Embryonic facial prominence (tissue), 1 donor: ENCODE results near the gene FGD3.

Source experiments
- DNase-seq: peaks from one replicate; pipeline ENCODE4 v3.0.0-alpha.2; 2016; ENCODE audit errors: extremely low spot score

Gene FGD3

DNA sequence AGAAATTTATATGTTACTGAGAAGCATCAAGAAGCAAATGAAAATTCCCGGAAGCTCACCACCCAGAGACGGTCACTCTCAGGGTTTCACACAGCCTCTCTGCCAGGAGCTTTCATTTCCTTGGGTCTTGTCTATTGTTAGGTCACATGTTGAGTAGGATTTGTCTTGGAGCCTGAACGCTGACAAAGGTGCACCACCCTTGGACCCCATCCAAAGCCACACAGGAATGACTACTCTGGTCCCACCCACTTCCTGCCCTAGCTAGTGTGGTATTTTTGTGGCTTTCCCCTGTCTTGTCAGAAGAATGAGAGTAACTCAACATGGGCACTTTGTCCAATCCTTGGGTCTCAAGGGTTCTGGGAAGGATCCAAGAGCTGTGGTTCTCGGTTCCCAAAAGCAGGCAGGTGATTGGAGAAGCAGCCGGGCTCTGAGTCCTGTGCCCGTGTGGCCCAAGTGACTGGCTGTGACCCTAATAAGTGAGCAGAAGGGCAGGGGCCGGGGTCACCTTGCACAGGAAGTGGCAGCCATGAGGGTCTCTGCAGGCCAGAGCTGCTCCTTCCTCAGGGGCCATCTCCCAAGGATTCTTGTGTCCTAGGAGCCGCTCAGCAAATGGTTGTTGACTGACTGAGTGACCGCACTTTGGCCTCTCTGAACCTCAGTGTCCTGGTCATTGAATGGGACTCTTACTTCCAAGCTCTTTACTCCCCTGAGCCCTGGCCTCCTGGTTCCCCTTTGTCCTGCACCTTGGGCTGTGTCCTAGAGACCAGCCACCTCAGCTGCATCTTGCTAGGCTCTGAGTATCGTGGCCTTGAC, 6.9 kb downstream of the FGD3 start:
- no peak for DNase-seq

DNA sequence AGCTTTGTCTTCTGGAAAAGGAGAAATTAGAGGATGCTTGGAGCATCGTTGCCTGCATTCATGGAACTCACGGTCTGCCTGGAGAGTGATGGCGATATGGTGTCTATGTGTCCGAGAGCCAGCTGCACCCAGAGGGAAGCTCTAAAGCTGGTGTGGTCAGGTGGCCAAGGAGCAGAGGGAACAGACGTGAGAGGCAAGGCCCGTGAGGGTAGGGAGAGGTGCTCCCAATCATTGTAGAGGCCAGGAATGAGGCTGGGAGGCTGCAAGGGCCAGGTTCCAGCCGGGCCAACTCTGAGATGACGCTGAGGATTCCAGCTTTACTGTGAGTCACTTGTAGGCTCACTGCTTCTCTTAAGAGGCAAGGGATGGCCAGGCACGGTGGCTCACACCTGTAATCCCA, 7.6 kb downstream of the FGD3 start:
- no peak for DNase-seq

DNA sequence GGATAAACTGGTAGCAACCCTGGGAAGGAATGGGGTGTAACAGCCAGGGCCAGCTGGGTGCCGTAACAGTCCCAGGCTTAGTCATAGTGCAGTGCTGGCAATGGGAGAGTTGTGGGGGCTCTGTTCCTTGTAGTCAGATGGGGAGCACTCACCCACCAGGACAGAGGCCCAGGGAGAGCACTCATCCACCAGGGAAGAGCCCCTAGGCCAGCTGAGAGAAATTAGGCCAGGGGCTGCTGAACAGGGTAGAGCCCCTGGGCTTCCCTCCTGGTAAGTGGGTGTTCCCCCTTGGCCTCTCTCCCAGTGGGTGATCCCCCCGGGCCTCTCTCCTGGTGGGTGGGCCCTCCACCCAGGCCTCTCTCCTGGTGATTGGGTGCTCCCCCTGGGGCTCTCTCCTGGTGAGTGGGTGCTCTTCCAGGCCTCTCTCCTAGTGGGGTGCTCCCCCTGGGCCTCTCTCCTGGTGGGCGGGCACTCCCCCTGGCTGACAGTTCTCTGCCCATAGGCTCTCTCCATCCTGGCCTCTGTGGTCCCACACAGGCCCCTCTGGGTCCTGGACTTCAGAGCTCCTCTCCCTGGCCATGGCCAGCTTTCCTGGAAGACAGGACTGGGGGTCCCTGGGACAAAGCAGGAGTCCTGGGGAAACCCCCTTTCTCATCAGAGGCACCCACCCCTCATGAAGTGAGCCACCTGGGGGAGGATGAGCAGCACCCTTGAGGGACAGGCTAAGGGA, 13.4 kb downstream of the FGD3 start:
- DNase-seq: no peak

DNA sequence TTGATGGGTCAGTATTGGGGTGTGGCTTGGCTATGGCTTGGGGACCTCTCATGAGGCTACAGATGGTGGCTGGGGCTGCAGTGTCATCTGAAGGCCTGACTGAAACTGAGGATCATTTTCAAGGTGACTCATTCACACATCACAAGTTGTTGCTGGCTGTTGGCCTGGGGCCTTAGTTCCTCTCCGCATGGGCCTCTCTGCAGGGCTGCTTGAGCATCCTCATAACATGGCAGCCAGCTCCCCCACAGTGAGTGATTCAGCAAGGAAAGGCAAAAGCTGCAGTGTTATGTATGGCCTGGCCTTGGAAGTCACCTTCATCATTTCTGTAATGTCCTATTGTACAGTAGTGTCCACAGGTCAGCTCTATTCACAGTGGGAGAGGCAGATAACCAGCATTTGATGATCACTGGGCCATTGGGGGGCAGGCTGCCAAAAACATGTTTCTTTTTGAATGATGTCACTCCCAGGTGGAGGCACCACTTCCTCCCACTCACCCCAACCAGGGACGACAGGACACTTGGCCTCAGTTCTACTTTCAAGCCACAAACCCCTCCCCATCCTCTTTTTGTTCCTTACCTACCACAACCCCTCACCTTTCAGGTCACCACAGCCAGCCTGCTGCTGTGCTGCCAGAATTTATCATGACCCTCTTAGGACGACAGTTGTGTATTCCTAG, 14.4 kb downstream of the FGD3 start:
- DNase-seq: no peak

DNA sequence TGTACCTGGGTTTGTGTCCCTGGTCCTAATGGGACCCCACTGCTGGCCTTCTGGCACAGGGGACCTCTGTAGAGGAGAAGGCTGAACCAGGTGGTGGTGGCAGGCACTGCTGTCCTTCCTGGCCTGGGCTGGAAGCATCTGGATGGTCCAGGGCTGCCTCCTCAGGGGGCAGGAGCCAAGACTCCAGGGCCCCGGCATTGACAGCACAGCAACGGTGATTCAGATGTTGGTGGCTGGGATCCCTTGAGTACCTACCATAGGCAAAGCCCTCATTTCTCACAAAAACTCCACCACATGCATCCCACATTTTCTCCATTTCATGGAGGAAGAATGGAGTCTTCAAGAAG, 15.0 kb downstream of the FGD3 start:
- no peak for DNase-seq

DNA sequence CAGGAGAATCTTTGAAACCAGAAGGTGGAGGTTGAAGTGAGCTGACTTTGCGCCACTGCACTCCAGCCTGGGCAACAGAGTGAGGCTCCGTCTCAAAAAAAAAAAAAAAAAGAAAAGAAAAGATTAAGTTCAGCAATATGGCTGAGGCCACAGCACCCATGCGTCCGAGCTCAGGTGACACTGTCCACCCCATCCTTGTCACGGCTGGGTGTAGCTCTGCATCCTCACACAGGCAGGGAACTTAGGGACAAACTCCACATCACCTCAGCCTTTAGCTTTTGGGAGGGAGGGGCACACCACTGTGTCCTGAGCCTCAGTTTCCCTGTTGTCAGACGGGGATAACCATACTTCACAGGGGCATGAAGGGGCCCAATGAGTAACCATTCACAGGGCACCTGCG, 15.5 kb downstream of the FGD3 start:
- no peak for DNase-seq

DNA sequence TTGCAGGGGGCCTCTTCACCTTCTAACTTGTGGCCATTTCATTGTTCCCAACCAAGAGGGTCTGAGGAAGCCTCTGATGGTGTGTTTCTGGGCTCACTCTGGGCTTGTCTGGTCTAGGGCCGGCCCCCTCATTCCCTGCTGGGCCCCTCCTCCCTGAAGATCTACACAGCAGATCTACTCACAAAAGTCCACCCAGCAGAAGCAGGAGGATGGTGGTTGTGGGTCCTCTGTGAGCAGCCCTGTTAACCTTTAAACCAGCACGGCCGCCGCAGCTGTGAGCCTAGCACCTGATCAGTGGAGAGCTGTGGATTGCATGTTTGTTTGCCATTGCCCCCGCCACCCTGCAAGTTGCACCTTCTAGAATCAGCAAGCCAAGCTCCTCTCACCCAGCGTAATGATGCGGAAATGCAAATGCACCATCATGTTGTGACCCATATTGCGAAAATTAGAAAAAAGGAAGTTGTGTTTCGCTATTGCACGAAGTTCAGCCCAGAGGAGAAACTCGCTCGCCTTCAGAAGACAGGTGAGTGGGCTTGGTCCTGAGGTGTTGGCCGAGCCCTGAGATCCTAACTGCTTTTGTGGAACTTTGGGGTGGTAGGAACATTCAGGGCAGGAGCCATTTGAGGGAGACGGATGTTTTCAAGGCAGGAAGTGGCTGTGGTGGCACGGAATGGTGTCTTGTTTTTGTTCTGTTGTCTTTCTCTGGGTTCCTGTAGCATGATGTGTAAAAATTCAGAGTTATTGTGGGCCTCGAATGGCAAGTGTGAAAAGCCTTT, 16.7 kb downstream of the FGD3 start:
- DNase-seq: no peak

DNA sequence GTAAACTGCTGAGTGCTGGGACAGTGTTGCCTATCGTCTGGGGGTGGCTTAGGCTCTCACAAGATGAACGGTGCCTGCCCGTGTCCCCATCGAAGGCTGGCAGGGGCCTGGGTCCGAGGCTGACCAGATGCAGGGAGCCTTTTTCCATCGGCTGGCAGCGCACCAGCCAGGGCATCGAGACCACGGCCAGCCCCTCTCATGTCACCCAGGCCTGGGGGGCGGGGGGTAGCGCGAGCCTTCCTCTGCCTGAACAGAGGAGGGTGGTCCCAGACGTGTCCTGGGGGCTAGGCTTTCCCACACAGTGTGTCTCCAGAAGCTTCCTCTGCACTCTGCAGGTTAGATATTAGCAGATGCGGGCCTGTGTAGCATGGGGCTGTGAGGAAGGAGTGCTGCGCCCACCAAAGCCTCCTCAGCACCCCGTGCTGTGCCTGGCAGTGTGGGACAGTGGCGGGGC, 17.3 kb downstream of the FGD3 start:
- no peak for DNase-seq

DNA sequence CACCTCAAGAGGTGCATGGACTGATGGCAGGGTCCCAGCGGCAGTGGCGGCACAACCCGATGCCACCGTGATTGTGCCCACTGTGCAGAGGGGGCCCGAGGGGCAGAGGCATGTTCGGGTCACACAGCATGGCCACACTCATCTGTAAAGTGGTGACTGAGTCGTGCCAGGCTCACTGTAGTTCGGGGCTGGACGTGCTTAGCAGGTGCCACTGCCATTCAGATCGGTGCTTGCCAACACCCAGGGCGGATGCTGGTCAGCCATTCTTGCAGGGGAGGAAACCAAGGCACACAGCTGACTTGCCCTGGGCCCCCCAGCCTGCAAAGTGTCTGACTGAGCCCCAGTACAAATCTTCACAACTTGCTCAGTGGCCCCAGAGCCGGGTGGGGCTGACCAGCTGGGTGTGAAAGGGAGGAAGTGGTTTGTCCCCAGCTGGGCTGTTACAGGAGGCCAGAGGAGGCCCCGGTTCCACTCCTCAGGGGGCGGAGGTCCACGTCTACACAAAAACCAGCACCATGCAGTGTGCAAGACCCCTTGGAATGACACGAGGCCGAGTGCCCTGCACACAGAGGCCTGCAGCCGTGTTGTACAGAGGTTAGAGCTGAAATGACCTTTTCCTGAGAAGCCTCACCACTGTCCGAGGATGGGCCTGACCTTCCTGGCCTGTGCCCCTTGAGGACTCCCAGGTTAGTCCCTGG, 17.9 kb downstream of the FGD3 start:
- no peak for DNase-seq

DNA sequence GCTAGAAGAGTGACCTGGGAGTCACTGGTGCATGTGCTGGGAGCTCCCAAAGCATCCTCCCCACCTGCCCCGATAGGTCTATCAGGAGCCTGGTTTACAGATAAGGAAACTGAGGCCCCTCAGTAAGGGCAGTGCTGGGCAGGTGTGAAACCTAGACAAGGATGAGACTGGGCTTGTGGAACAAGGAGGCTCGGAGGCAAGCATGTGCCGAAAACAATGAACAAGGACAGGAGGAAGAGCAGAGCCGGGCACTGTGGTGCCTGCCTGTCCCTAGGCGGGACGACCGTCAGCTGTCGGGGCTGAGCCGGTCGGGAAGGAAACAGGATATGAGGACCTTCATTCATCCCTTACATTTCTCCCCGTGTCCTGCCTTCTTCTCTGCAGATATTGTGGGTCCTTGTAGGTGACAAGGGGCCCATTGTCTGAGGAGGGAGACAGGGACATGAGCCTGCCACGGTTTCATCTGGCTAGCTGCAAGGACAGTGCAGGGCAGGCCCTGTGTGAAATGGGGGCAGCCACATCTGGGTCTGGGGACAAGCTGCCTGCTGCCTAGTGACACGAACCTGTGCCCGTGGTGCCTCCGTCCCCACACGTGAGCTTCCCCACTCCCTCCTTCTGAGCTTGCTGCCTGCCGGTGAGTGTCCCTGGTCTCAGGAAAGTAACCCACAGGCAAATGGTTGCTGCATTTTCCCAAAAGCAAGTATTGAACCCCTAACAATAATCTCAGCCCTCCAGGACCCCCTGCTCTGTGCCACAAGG, 18.6 kb downstream of the FGD3 start:
- no peak for DNase-seq

DNA sequence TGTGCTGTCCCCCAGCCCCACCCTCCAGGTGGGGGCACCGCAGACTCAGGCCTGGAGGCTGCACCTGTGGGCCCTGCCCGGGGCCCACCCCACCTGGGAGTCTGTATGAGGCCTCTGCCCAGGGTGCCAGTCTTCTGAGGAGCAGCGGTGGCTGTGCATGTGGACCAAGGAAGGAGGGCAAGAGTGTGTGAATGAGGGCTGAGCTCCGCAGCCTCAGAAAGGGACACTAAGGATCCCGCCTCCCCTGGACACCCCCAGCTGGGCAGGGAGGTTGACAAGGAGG, 19.1 kb downstream of the FGD3 start:
- DNase-seq: no peak

DNA sequence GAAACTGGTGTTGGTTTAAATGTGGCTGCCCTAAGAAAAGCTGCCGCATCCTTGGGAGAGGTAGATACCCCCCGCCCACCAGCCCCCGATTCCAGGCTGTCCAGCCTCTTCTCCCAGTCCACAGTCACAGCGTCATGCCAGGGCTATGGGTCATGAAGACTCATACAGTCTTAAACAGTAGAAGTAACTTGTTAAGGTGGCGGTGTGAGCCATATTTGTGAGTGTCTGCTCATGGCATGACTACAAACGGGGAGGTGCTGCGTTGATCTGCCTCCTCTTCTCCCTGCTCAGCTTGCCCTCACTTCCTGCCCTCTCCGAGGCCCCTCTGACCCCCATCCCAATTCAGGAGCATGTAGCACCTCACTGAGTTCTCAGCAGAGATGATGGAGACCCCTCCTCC, 20.8 kb downstream of the FGD3 start:
- no peak for DNase-seq

DNA sequence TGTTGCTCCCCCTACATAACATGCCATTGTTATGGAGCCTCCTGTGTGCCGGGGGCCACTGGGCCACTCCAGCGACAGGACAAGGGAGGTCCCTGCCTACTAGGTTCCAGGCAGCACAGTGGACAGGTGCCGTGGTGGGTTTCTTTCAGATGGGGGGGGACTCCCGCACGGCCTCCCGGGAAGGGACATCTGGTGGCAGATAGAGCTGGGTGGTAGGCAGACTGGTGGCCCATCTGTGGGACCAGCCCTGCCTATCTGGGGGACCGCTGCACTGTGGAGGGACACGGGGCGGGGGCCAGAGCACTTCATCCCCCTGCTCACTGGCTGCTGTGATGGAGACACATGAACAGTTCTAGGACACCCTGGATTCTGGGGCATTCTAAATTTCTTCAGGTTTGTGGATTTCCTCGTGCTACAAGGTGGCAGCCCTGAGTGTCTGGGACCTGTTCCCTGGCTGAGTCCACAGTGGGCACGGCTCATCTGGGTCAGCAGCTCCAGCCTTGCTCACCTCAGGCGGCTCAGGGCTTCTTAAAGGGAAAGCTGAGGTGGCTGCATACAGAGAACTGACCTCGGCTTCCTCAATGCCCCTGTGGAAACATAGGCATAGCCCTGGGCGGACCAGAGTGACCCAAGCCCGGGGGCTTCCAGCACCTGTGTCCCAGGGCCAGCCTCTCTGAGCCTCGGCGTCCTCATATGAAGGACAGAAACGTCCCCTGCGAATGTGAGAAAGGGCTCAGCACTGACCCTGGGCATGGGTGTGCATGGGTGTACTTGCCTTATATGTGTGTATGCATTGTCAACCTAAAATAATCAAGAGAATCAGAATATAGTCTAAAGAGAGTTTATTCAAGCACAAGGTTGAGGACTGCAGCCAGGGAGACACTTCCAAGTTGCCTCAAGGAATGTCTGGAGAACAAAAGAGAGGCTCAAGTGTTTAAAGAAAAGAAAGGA, 22.5 kb downstream of the FGD3 start:
- DNase-seq: no peak

DNA sequence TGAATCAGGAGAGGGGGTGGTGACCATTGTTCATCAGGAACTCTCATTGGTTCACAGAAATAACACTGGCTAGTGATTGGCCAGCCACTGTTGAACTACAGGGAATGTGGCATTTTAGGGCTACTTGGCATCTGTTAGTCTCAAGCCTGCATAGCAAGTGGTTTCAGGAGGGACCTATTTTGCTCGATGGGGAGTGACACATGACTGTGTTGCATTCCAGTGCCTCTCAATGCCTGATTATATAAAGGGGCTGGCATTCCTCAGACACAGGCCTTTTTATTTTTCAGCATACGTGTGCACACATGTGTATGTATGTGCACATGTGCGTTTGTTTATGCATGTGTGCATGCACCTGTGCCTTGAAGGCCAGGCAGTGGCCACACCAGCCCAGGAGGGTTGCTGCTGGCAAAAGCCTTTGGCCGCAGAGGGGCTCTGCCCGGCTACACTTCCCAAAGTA, 23.2 kb downstream of the FGD3 start:
- no peak for DNase-seq

DNA sequence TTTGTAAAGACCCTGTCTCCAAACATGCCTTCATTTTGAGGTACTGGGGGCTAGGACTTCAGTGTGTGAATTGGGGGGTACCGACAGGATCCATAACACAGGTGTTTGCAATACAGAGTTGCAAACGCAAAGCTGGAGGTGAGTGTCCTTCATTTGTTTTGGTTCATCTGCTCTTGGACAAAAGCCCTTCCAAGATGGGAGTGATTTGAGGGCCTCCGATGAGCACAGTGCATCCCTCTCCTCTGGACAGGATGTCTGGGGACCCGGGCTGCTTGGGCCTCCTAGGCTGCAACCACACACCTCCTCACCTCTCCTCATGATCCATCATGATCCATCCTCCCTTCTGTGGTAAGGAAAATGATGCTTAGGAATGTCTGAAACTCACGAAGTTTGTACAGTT, 23.8 kb downstream of the FGD3 start:
- no peak for DNase-seq

DNA sequence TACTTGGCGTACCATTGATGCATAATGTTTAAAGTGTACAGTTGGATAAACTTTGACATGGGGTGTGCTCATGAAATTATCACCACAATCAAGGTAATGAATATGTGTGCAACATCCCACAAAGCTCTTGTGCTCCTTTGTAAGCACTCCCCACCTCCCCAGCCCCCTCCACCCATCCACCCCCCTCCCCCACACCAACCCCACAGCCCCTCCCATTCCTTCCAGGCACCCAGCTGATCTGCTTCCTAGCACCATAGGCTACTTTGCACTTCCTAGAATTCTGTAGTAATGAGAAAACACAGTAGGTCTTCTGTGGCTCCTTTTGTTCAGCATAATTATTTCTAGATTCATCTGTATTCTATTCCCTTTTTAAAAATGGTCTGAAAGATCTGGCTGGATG, 24.5 kb downstream of the FGD3 start:
- no peak for DNase-seq

DNA sequence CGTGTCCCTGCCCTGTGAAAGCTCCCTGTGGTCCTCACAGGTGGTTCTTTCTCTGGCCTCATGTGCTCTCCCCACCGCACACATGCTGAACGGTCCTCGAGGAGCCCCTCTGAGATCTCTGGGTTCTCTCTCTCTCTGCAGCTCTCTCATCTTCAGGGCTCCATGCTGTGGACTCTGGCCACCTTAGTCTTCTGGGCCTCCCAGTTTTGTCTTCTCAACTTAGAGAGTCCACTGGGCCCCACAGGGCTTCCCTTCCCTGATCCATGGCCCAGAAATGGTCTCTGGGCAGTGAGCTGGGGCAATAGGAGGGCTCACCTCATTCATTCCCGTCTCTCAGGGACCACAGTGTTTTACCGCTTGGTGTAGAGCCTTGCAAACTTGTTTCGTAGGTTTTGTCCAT, 26.4 kb downstream of the FGD3 start:
- DNase-seq: no peak

DNA sequence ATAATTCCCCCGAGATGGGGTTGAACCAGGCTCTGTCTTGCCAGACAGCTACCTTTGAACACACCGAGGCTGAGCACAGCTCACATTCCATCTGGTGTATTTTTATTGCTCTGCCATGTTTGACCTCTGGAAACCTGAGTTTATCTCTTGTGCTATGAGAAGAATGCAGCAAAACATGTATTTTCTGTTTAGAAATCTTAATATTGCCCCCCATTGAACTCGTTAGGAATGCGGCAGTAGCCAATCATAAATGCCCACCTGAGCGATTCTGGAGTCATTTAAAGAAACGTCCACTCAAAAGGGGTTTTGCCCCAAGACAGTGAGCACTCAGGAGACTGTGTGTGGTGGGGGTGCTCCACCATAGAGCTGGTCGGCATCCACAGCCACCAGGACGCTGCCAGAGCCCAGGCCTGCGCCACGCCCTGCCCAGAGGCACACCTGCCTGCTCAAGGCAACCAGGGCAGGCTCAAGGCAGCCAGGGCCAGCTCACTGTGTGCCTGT, 26.9 kb downstream of the FGD3 start:
- no peak for DNase-seq
